ENCODE measurements around the gene ETFA. TPM values are rescaled to one million over a fixed set of nuclear protein-coding genes. Genes with fewer than 3 reads are reported as not detected.
A peak's percentile ranks its signal among the peaks of the same experiment; 100 is the strongest.
"Not testable (repeated sequence)": the region's sequence is repeated elsewhere in the genome, so short reads cannot be mapped to it uniquely, and the experiment has no call there.

ETFA gene
- total and polyA plus RNA-seq, 2 donors: 83.5 to 116 TPM

DNA sequence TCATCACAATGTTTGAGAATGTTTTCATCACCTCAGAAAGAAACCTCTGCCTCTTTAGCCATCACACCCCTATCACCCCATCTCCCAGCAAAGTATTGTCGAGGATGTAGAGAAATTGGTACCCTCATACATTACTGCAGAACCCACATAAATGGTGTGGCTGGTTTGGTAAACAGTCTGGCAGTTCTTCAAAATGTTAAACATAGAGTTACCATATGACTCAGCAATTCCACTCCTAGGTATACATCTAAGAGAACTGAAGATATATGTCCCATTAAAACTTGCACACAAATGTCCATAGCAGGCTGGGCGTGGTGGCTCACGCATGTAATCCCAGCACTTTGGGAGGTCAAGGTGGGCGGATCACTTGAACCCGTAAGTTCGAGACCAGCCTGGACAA, 8.7 kb upstream of the ETFA start:
- Histone ChIP-seq H3K36me3 (ENCODE audit: control insufficient read depth in 2 of 2, insufficient read depth in 2 of 2, low read length in 1 of 2) (no peaks in the 10 kb centered on the region), H3K9me3 (ENCODE audit: control insufficient read depth in 2 of 2, insufficient read depth in 1 of 2, low read length in 1 of 2) (no peaks in the 10 kb centered on the region), H3K27me3 (ENCODE audit: control insufficient read depth in 2 of 2, insufficient read depth in 1 of 2, low read length in 1 of 2) (peaks cover 9 to 27% of the 10 kb centered on the region in 2 donors), H3K27ac (ENCODE audit: low read depth in 1 of 2, low read length in 1 of 2) (no peak overlapping the region), H3K4me3 (ENCODE audit: low read length in 2 of 2) (no peak overlapping the region), H3K4me1 (ENCODE audit: control insufficient read depth in 2 of 2, insufficient read depth in 2 of 2, low read length in 2 of 2) (no peaks in the 10 kb centered on the region)
- WGBS: 91% methylated on average over 6 of the region's 6 CpGs
- DNase-seq (ENCODE audit: low read depth in 6 of 9, low spot score in 9 of 9): no peak

DNA sequence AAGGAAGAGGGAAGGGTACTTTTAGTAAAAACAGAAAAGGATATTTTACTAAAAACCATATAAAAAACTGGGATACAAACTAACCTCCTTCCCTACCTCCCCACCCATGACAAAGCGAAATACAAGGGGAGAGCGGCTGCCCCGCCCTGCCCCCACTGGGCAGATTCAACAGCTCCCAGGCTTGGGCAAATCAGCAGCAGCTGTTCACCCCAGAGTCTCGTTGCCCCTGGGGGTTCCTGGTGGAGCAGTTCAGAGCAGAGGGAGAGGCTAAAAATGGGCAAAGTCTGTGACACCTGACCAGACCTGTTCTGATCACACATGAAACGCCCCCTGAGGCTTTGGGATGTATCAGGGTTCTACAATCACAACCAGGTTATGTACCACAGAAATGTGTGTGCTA, 2.5 kb upstream of the ETFA start:
- Histone ChIP-seq H3K4me3 (ENCODE audit: low read length in 2 of 2) (no peak overlapping the region), H3K9me3 (ENCODE audit: control insufficient read depth in 2 of 2, insufficient read depth in 1 of 2, low read length in 1 of 2) (no peaks in the 10 kb centered on the region), H3K27ac (ENCODE audit: low read depth in 1 of 2, low read length in 1 of 2) (peak overlapping the region in 1 of 2 donors; percentile 11), H3K27me3 (ENCODE audit: control insufficient read depth in 2 of 2, insufficient read depth in 1 of 2, low read length in 1 of 2) (peaks cover 0 to 2% of the 10 kb centered on the region in 2 donors), H3K4me1 (ENCODE audit: control insufficient read depth in 2 of 2, insufficient read depth in 2 of 2, low read length in 2 of 2) (peaks cover 5 to 7% of the 10 kb centered on the region in 2 donors), H3K36me3 (ENCODE audit: control insufficient read depth in 2 of 2, insufficient read depth in 2 of 2, low read length in 1 of 2) (no peaks in the 10 kb centered on the region)
- no peak for DNase-seq (ENCODE audit: low read depth in 6 of 9, low spot score in 9 of 9)
- WGBS: 87% methylated on average over 5 of the region's 5 CpGs

DNA sequence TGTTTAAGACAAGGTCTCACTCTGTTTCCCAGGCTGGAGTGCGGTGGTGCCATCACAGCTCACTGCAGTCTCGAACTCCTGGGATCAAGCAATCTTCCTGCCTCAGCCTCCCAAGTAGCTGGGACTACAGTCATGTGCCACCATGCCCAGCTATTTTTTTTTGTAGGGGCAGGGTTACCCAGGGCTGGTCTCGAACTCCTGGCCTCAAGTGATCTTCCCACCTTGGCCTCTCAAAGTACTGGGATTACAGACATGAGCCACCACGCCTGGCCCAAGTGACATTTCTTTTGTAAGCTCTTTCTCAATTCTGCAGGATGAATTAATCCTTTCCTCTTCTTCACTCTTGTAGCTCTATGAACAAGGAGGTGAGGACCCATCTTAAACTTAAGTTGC, 1.9 kb upstream of the ETFA start:
- not testable (repeated sequence) for H3K27me3 ChIP-seq (ENCODE audit: control insufficient read depth in 2 of 2, insufficient read depth in 1 of 2, low read length in 1 of 2); H3K4me3 ChIP-seq (ENCODE audit: low read length in 2 of 2); H3K36me3 ChIP-seq (ENCODE audit: control insufficient read depth in 2 of 2, insufficient read depth in 2 of 2, low read length in 1 of 2); DNase-seq (ENCODE audit: low read depth in 6 of 9, low spot score in 9 of 9); H3K4me1 ChIP-seq (ENCODE audit: control insufficient read depth in 2 of 2, insufficient read depth in 2 of 2, low read length in 2 of 2); H3K27ac ChIP-seq (ENCODE audit: low read depth in 1 of 2, low read length in 1 of 2); H3K9me3 ChIP-seq (ENCODE audit: control insufficient read depth in 2 of 2, insufficient read depth in 1 of 2, low read length in 1 of 2)
- over 99% methylated on average over 4 of the region's 4 CpGs for WGBS

DNA sequence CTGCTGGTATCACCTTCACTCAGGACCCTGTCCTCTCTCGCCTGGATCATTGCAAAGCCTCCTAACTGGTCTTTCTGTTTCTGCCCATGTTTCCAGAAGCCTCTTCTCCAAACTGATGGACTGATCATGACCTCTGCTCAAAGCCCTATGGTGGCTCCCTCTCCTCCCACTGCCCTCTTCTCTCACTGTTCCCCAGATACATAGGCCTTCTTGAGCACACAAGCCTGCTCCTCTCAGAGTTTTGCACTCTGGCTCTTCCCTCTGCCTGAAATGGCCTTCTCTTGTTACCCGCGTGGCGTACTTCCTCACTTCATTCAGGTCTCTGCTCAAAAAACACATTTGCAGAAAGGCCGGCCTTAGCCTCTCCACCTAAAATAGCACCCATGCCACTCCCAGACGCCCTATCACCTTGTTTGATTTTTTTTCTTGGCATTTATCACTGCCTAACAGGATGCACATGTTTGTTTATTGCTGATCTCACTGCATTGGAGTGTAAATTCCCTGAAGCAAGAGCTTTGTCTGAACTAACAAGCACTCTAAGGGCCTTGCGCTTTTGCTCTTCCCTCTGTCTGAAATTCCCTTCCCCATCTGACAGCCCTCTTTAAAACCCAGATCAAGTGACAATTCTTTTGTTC, 1.4 kb upstream of the ETFA start:
- DNase-seq (ENCODE audit: low read depth in 6 of 9, low spot score in 9 of 9): no peak
- Histone ChIP-seq H3K9me3 (ENCODE audit: control insufficient read depth in 2 of 2, insufficient read depth in 1 of 2, low read length in 1 of 2) (no peaks in the 10 kb centered on the region), H3K4me1 (ENCODE audit: control insufficient read depth in 2 of 2, insufficient read depth in 2 of 2, low read length in 2 of 2) (peaks cover 5 to 7% of the 10 kb centered on the region in 2 donors), H3K27ac (ENCODE audit: low read depth in 1 of 2, low read length in 1 of 2) (no peak overlapping the region), H3K36me3 (ENCODE audit: control insufficient read depth in 2 of 2, insufficient read depth in 2 of 2, low read length in 1 of 2) (no peaks in the 10 kb centered on the region), H3K4me3 (ENCODE audit: low read length in 2 of 2) (no peak overlapping the region), H3K27me3 (ENCODE audit: control insufficient read depth in 2 of 2, insufficient read depth in 1 of 2, low read length in 1 of 2) (peaks cover 0 to 2% of the 10 kb centered on the region in 2 donors)
- 97% methylated on average over 7 of the region's 7 CpGs for WGBS

DNA sequence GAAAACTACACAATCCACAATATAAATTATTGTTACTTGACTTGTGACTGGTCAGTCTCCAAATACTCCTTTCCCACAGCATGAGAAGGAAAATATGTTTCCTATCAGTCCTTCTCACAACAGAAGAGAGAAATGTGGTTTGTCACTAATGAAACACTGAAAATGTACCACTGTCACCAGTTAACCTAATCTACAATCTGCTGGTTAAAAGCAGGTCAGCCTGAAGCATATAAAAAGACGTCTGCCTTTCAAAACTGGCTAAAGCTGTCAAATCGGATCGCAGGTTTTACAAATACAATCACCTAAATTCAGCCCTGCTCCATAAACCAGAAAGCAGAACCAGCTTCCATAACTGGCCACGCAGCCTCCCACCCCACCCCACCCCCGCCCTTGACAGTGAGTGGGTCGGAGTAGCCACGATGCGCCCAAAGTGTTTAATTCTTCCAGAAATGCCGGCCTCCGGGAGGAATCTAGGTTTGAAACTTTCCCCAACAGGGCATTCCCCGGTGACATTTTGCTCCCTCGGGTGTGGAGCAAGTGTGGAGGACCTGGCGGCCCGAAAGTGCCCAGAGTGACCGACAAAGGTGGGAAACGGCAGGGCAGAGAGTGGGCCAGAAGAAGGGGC, 682 bp downstream of the ETFA start:
- no peaks in the 10 kb centered on the region for H3K36me3 ChIP-seq (ENCODE audit: control insufficient read depth in 2 of 2, insufficient read depth in 2 of 2, low read length in 1 of 2)
- under 1% methylated on average over 16 of the region's 16 CpGs for WGBS
- H3K27ac ChIP-seq (ENCODE audit: low read depth in 1 of 2, low read length in 1 of 2): peak overlapping the region; percentile 48 to 71
- H3K27me3 ChIP-seq (ENCODE audit: control insufficient read depth in 2 of 2, insufficient read depth in 1 of 2, low read length in 1 of 2): peaks cover 0 to 2% of the 10 kb centered on the region in 2 donors
- peaks cover 5 to 7% of the 10 kb centered on the region in 2 donors for H3K4me1 ChIP-seq (ENCODE audit: control insufficient read depth in 2 of 2, insufficient read depth in 2 of 2, low read length in 2 of 2)
- H3K9me3 ChIP-seq (ENCODE audit: control insufficient read depth in 2 of 2, insufficient read depth in 1 of 2, low read length in 1 of 2): no peaks in the 10 kb centered on the region
- H3K4me3 ChIP-seq (ENCODE audit: low read length in 2 of 2): peak overlapping the region; percentile 80 to 85
- peak in 4 of 9 donors; percentile 11 to 46 (median 17) for DNase-seq (ENCODE audit: low read depth in 6 of 9, low spot score in 9 of 9)

DNA sequence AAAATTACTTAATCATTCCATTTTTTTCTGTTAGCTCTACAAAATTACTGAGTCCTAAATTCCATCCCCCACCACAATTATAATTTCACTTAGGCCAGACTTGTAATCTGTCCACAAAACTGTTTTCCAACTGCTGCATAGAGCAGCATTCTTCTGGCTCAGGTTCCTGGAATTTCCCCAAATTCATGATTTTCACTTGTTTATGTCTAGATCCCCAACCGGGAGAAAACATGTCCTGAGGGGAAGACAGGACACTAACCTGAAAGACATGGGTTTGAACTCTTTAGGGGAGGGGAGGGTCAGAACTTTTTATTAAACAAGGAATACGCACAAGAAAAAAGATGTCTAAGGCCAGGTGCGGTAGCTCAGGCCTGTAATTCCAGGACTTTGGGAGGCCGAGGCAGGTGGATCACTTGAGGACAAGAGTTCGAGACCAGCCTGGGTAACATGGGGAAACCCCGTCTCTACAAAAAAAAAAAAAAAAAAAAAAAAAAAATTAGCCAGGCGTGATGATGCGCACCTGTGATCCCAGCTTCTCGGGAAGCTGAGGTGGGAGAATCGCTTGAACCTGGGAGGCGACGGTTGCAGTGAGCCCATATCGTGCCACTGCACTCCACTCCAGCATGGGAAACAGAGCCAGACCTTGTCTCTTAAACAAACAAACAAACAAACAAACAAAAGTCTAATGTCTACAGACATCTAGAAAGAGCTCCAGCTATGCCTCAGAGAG, 1.5 kb downstream of the ETFA start:
- no peaks in the 10 kb centered on the region for H3K9me3 ChIP-seq (ENCODE audit: control insufficient read depth in 2 of 2, insufficient read depth in 1 of 2, low read length in 1 of 2)
- WGBS: 94% methylated on average over 13 of the region's 13 CpGs
- H3K27me3 ChIP-seq (ENCODE audit: control insufficient read depth in 2 of 2, insufficient read depth in 1 of 2, low read length in 1 of 2): peaks cover 0 to 2% of the 10 kb centered on the region in 2 donors
- H3K27ac ChIP-seq (ENCODE audit: low read depth in 1 of 2, low read length in 1 of 2): no peak overlapping the region
- DNase-seq (ENCODE audit: low read depth in 6 of 9, low spot score in 9 of 9): peak in 1 of 9 donors; percentile 13
- H3K4me3 ChIP-seq (ENCODE audit: low read length in 2 of 2): no peak overlapping the region
- no peaks in the 10 kb centered on the region for H3K36me3 ChIP-seq (ENCODE audit: control insufficient read depth in 2 of 2, insufficient read depth in 2 of 2, low read length in 1 of 2)
- peaks cover 5 to 7% of the 10 kb centered on the region in 2 donors for H3K4me1 ChIP-seq (ENCODE audit: control insufficient read depth in 2 of 2, insufficient read depth in 2 of 2, low read length in 2 of 2)

DNA sequence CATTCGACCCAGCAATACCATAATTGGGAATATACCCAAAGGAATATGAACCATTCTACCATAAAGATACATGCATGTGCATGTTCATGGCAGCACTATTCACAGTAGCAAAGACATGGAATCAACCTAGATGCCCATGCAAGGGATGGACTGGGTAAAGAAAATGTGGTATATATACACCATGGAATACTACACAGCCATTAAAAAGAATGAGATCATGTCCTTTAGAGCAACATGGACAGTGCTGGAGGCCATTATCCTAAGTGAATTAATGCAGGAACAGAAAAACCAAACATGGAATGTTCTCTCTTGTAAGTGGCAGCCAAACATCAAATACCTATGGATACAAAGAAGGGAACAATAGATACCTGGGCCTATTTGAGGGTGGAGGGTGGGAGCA, 7.4 kb downstream of the ETFA start:
- WGBS: 91% methylated on average over 1 of the region's 1 CpG
- Histone ChIP-seq H3K4me1 (ENCODE audit: control insufficient read depth in 2 of 2, insufficient read depth in 2 of 2, low read length in 2 of 2) (no peaks in the 10 kb centered on the region), H3K27ac (ENCODE audit: low read depth in 1 of 2, low read length in 1 of 2) (no peak overlapping the region), H3K9me3 (ENCODE audit: control insufficient read depth in 2 of 2, insufficient read depth in 1 of 2, low read length in 1 of 2) (no peaks in the 10 kb centered on the region), H3K4me3 (ENCODE audit: low read length in 2 of 2) (no peak overlapping the region), H3K36me3 (ENCODE audit: control insufficient read depth in 2 of 2, insufficient read depth in 2 of 2, low read length in 1 of 2) (no peaks in the 10 kb centered on the region), H3K27me3 (ENCODE audit: control insufficient read depth in 2 of 2, insufficient read depth in 1 of 2, low read length in 1 of 2) (no peaks in the 10 kb centered on the region)
- DNase-seq (ENCODE audit: low read depth in 6 of 9, low spot score in 9 of 9): no peak

DNA sequence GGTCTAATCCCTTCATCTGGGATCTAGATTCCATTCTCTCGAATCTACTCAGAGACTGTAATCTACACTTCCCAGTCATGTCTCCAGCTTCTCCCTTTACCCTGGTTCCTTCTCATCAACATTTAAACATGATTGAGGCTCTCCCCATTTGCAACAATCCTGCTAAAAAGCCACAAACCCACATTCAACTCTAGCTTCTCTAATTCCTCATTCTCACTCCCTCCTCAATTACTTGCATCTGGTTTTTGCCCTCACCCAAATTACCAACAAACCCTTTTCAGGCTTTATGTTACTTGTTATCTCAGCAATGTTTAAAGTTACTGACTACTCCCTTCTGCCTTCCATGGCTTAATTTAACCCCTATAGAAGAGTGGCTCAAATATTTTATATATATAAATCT, 11.5 kb downstream of the ETFA start:
- 78% methylated on average over 1 of the region's 1 CpG for WGBS
- no peaks in the 10 kb centered on the region for H3K4me1 ChIP-seq (ENCODE audit: control insufficient read depth in 2 of 2, insufficient read depth in 2 of 2, low read length in 2 of 2)

DNA sequence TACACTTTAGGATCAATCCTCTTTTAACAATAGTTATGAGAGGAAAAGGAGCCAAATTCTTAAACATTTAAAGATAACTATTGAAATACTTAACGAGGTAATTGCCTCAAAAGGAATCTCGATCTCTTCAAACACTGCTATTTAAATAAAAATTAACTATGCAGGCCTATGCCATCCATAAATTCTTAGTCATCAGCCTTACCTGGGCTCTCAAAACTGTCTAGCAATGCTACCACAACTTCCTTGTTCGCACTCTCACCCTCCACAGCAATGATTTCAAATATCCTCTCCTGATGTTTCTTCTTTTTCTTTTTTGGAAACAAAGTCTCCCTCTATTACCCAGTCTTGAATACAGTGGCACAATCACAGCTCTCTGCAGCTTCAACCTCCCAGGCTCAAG, 12.3 kb downstream of the ETFA start:
- no peaks in the 10 kb centered on the region for H3K27me3 ChIP-seq (ENCODE audit: control insufficient read depth in 2 of 2, insufficient read depth in 1 of 2, low read length in 1 of 2)
- DNase-seq (ENCODE audit: low read depth in 6 of 9, low spot score in 9 of 9): no peak
- H3K4me1 ChIP-seq (ENCODE audit: control insufficient read depth in 2 of 2, insufficient read depth in 2 of 2, low read length in 2 of 2): no peaks in the 10 kb centered on the region
- WGBS: 94% methylated on average over 3 of the region's 3 CpGs
- H3K36me3 ChIP-seq (ENCODE audit: control insufficient read depth in 2 of 2, insufficient read depth in 2 of 2, low read length in 1 of 2): no peaks in the 10 kb centered on the region
- H3K27ac ChIP-seq (ENCODE audit: low read depth in 1 of 2, low read length in 1 of 2): no peak overlapping the region
- H3K9me3 ChIP-seq (ENCODE audit: control insufficient read depth in 2 of 2, insufficient read depth in 1 of 2, low read length in 1 of 2): no peaks in the 10 kb centered on the region
- H3K4me3 ChIP-seq (ENCODE audit: low read length in 2 of 2): no peak overlapping the region

More for the DNA sequence above, 11.5 kb downstream of the ETFA start:
- no peak for DNase-seq (ENCODE audit: low read depth in 6 of 9, low spot score in 9 of 9)
- no peaks in the 10 kb centered on the region for H3K36me3 ChIP-seq (ENCODE audit: control insufficient read depth in 2 of 2, insufficient read depth in 2 of 2, low read length in 1 of 2)
- no peak overlapping the region for H3K27ac ChIP-seq (ENCODE audit: low read depth in 1 of 2, low read length in 1 of 2)
- H3K9me3 ChIP-seq (ENCODE audit: control insufficient read depth in 2 of 2, insufficient read depth in 1 of 2, low read length in 1 of 2): no peaks in the 10 kb centered on the region
- no peaks in the 10 kb centered on the region for H3K27me3 ChIP-seq (ENCODE audit: control insufficient read depth in 2 of 2, insufficient read depth in 1 of 2, low read length in 1 of 2)
- H3K4me3 ChIP-seq (ENCODE audit: low read length in 2 of 2): no peak overlapping the region
